GM21529 (cell line): ENCODE measurements around the gene FHIT.
A peak's percentile ranks its signal among the peaks of the same experiment; 100 is the strongest.

ENCODE experiments used
- ATAC-seq: cut with Tn5 transposase; IDR thresholded peaks from one replicate; pipeline ENCODE4 v1.9.1; 2021; ENCODE audit not compliant: unreplicated experiment

FHIT gene

DNA sequence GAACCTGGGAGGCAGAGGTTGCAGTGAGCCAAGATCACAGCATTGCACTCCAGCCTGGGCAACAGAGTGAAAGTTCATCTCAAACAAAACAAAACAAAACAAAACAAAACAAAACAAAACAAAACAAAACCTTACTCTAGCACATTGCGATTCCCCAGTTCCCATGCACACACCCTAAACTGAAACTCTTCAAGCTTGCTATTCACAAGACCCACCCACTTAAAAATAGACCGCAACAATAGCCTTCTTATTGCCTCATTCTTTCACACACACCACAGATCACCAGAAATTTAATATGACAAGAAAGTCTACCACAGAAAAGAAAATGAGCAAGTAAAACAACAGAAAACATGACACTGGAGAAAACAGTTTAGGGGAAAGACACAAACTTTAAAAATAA lies 598.4 kb downstream of the FHIT start:
- ATAC-seq = peak; percentile 75

DNA sequence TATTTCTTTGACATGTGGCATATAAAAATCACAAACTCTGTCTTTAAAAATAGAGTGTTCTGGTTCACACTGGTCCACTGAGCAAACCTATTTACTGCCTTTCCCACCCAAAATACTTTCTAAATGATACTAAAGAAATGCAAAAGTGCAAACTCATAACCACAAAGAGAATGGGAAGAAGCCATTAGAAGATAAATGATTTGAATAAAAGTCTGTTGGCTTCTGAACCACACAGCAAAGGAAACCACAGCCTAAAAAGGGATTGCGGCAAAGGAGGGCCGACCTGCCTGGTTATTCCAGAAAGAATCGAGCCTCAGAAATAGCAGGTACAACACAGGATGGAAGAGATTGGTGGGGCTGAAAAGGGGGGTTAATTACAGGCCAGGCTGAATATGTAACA lies 599.5 kb downstream of the FHIT start:
- ATAC-seq = no peak

DNA sequence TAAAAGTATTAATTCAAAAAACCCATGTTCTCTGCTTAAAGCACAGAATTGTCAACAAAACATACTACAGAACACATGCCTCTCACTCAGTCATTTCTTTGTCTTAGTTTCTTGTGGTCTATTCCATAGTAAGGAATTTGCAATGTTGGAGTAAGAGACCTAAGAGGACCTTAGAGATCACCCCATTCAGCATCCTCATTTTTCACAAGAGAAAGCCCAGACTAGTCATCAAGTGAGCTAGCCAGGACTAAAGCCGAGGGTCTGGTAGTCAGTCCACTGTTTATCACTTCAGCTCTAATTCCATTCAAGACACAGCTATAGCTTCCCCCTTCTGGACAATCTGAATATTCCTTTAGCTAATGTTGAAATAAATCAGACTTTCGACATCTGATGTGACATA lies 601.1 kb downstream of the FHIT start:
- no peak for ATAC-seq

DNA sequence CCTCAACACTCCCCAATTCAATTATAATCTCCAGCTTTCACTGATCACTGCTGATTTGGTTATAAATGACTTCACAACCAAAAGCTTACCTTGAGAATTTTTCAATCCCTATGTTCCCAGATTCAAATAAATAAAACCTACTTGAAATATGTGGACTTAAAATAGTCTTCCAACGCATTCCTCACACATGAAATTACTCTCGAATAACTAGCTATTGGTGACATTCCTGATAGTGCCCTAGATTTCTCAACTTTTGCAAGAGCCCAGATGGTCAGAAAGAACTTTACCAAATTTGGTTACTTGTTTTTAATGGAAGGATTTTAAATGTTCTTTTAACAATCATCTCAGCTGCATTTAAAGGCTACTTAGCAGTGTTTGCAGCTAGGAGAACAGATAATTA lies 605.5 kb downstream of the FHIT start:
- no peak for ATAC-seq

DNA sequence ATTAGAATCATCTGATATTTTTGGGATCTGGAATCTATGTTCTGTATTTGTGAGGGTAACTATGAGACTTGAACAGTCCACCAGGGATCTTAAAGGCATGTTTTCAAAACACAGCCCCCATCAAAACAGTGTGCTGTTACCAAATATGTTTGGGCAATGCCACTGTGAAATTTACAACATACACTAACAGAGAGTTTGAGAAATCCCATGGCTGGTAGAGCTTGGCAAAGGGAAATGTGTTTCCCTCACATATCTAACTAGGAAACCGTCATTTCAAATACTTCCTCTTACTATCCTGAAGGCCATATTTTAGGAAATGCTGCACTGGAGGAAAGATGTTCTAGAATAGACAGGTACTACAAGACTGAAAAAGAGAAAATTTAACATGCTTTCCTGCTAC lies 607.4 kb downstream of the FHIT start:
- ATAC-seq = no peak

DNA sequence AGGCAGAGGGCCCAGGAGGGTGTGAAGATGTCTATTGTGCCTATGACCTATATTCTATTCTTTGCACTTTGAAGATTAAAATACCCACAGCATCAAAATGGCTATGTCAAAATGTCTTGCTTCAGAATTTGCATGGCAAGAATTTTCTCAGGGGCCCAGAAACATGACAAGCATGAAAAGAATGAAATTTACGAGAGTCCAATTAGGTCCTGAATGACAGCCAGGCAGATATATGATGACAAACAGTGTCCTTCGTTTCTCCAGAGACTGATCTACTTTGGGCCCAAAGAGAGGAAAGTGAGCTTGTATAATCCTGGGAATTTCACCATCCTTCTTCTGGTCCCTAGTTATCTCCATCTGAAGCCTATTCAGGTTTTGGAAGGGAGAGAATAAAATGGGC lies 609.9 kb downstream of the FHIT start:
- ATAC-seq = no peak

DNA sequence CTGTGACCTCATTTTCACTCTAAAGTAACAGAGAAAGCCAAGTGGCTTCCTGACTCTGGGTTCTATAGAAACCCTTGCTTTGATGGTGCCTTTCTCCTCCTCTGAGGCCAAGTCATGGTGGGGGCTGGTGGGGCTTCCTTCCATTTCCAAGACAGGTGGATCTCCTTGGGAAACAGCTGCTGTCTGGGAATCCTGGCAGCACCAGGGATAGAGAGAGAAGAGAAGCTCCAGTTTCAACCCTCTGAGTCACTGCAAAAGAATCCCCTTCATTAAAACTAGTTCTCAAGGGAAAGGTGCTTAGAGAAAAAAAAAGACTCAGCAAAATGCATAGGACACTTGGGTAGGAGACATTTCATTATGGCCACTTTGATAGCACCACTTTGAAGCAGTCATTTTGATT lies 614.4 kb downstream of the FHIT start:
- ATAC-seq = no peak

DNA sequence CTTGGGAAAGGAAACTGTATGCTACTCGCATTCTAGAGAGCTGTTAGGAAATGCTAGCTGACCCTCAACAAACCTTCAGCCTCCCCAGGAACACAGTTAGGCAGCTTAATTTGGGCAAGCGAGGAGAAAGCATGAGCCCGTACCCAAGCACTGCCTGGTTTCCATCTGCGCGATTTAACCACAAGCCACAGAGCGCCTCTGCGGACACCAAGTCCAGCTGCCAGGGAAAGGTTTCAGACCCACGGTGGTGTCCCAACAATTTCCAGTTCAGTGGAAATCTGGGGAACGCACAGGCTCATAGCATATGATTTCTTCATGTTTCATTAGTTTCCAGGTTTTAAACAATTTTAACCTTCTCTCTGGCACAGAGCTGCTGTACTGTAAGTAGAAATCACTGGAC lies 617.6 kb downstream of the FHIT start:
- no peak for ATAC-seq

DNA sequence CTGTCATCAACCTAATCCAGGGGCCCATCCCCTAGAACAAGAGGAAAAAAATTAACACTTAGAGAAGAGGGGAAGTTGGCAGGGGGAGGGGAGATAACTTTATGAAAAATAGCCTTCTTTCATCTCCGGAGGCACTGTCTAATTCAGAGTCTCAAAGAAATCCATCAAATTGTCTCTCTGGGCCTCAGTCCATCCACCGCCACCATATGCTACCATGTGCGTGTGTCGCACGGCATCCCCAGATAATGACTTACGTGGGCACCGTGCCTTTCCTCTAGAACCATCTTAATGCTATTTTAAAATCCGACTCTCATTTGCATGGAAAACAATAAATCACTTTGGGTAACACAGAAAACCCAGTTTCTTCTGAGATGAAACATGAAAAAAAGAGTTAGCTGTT lies 619.7 kb downstream of the FHIT start:
- no peak for ATAC-seq

DNA sequence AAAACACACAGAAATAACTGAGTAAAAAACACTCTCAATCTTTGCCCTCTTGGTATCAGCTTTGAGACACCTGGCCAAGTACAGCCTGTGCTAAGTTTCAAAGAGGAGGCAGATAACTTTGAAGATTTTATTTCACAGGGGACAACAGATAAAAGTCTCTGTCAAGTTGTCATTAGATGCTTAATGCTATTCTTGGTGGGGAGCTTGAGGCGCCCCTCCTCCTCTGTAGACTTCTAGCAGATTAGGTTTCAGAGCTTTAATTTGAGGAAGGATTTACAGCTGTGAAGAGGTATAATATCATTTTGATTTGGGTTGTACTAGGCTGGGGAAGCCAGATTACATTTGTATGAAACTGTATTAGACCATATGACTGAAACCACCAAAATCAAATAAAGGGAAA lies 620.3 kb downstream of the FHIT start:
- no peak for ATAC-seq

DNA sequence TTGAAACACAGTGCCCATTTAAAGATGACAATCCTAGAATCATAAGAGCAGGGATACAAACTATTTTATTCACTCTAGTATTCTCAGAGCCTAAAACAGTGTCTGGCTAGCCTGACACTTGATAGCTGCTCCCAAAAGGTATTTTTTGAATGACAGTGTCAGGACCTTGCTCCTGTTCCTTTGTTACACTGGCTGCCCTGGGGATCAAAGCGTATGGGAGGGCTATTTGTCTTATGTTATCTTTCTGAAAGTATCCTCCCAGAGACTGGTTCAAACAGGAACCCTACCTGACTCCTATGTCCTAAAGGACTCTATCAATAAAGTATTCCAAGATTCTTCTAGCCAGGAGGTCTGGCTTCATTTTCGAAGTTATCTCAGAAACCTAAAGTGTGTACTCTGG lies 621.4 kb downstream of the FHIT start:
- ATAC-seq = no peak

DNA sequence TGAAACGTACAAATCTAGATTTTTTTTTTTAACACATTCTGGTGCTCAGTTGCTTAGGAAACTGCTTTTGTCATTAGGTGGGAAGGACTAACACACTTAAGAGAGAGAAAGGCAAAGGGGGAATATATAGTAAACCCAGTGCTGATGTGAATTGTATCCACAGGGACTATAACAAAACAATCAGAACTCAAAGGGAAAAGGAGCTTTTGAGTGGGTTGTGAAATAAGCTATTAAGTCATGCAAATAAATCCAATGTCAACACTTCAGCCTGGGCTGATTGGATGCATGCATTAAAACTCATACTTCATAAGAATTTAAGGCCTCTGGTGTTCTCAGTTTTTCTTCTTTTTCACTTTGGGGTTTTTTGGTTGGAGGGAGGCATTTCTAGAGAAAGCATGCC lies 628.9 kb downstream of the FHIT start:
- no peak for ATAC-seq

DNA sequence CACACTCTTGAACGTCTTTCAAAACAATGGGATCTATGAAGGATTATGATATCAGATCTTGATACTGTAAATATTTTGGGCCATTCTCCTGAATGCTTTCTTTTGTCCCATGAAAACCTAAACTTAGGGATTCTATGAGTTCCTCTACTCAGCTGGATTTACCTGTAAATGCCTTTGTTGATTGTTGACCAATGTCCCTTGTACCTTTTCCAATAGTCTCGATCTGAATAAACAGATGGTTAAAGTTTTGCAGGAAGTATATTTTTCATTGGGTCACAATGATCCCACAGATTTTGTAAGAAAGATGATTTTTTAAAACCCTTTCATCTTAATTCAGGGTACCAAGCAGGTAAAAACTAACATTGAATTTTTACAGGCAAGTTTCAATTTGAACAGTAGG lies 634.1 kb downstream of the FHIT start:
- no peak for ATAC-seq

DNA sequence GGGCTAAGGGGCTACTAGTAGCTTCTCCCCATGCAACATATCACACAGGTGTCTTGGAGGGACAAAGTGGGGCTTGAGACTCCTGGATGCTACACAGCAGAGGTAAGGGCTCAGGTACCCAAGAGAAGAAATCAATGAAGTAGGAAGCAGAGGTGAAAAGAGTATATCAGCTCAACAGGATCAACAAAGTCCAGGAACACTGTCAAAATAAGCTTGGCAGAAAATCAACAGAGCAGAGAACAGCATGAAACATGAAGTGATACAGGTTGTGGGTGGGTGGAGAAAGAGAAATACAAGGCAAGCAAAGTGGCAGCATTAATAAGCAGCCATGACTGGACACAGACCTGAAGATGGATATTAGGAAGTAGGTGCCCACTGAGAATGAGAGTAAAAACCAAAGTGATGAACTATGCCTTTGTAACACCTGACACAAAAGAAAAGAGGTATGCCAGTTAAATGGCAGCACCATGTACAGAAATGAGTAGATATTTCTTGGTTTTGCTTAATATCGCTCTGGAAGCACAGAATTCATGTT lies 637.4 kb downstream of the FHIT start:
- ATAC-seq = no peak

DNA sequence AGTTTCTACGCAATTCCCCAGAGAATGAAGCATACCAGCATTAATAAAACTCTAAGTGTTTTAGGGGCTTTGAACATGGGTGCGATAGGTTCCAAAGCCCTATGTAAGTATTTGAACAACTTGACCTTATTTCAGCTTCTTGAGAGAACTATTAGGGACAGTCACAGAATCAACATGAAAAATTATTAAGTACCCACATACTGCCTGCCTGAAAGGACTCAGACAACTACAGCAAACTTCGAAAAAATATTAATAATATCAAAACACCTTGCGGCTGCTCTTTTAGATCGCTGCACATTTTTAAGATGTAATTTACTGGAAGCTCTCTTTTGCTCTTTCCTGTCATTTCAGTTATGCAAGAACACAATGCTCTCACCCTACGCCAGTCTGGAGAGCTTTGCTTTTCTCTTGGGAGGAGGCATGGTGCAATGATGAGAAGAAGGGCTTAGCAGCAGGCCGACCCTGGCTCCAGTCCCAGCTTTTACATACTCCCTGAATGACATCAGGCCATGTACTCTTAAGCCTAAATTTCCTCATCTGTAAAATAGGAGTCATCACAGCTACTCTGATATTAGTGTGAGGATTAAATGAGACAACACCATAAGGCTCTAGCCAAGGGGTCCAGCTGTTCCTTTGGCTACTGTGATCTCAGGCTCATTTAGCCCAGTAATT lies 640.7 kb downstream of the FHIT start:
- no peak for ATAC-seq

DNA sequence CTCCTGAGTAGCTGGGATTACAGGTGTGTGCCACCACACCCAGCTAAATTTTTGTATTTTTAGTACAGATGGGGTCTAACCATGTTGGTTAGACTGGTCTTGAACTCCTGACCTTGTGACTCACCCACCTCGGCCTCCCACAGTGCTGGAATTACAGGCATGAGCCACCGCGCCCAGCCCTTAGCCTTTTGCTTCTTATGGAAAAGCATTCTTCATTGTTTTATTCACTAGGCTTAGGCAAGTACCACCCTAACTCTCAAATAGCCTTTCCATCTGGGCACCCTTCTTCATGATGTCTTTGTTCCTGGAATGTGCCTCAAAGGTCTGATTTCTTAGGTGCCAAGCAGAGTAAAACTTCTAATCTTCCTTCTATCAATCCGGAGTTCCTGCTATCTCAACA lies 641.8 kb downstream of the FHIT start:
- no peak for ATAC-seq

DNA sequence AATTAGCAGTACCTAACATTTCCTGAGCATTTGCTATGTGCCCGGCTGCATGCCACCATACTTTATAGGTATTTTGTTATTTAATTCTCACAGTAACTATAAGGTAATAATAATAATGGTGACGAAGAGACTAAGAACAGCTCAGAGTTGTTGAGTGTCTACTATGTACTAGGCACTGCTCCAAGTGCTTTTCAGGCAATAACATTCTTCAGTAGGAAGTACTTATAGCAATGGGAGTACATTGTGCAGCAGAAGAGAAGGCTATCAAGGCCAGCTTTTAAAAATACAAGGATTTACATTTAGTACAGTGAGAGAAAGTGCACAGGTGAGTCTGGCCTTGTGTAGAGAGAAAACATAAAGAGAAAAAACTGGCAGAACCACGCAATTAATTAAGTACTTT lies 647.4 kb downstream of the FHIT start:
- ATAC-seq = no peak

DNA sequence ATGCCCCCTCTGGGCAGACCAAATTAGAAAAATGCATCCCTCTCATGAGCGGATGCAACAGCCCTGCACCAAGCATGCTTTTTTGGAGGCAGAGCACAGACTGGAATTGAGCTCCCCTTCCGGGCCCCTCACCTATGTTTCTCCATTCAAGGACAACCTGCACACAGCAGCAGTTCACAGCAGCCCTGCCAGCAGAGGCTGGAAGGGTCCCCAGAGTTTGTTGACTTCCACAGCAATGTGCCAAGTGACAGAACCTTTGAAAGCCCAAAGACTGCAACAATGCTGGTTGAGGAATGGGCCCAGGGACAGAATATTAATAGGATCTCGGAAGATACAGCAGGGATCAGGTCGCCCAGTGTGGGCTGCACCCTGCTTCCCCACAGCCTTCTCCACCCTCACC lies 650.4 kb downstream of the FHIT start:
- no peak for ATAC-seq

DNA sequence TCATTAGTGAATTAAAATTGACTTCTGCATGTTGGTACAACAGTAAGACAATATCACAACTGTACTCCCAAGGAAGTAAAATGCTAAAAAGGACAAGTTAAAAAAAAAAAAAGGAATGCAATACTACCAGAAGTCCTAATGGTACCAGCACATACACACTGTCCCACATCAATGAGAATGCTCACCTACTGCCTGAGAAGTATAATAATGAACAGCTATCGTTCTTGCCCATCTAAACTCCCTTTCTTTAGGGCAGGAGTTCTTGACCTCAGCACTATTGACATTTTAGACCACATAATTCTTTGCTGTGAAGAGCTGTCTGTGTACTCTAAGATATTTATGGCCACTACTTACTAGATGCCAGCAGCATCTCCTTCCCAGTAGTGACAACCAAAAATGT lies 651.7 kb downstream of the FHIT start:
- no peak for ATAC-seq

DNA sequence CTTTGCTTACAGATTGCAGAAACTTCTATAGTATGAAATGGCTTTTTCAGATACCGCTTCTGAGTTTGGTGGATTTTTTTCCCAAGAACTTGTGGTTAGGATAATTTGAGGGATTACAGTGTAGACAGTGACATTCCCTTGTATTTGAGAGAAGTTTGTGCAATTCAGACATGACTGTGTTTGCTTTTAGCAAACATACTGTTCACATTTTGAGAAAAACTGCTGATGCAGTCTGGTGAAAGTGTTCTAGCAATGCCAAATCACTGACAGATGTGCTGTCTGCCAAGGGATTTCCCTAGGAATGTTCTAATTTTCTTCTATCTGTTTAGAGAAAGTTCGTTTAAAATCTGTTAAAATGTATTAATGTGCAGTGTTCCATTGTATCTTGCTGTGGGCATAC lies 652.6 kb downstream of the FHIT start:
- no peak for ATAC-seq

DNA sequence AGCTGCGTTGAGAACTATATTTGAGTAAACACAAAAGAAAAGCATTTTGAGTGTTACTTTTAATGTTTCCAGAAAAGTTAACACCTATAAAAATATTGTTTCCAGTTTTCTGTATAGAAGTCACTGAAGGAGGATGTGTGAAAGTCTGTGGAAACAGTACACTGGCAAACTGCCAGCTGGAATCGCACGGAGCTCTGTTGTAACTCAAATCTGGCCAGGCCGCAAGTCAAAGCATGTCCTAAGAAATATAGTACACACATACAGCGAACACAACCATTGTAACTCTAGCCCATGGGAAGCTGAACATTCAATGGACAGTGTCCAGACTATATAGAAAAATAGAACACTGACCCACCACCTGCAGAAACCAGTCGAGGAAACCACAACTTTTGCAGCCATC lies 657.2 kb downstream of the FHIT start:
- ATAC-seq = no peak

DNA sequence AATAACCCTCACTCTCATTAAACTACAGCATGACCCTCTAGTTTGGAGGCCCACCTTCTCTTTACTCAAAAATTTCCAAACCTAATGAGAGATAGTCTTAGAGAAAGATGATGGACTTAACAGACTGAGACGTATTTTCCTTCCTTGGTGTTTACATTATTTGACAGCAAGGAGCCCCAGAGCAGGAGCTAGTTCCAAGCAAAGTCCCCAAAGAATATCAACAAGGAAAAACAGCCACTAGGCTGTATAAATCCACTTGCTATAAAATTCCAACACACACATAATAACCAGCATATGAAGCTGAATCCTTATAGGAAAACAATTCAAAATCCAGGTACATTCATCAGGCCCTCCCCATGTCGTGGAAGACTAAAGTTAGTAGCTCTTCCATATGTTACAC lies 660.0 kb downstream of the FHIT start:
- no peak for ATAC-seq

DNA sequence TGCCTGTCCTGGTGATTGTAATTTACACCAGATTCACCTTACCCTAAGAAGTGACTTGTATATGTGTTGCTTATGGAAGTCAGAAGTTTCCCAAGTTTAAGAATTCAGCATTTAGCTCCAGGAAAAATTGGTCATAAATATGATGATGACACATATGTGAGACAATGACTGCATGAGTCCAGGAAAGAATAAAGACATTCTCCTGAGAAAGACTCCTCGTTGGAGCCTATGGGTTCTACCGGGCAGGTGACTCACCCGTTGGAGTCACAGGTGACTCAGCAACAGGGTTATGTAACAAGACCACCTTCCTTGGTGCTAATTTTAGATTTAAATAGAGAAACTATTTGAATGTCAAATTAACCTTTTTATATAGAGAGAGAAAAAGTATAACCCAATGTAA lies 662.4 kb downstream of the FHIT start:
- no peak for ATAC-seq
